NCI-H187 treated with DMSO at 0.1 percent for 48 hours (cell line): ENCODE data around the gene PALM.
"Not testable (repeated sequence)": the region's sequence is repeated elsewhere in the genome, so short reads cannot be mapped to it uniquely, and the experiment has no call there.

Experiments
- DNase-seq: peaks from one replicate; lab custom pipeline; 2025; lab: John Stamatoyannopoulos, UW

PALM gene

DNA sequence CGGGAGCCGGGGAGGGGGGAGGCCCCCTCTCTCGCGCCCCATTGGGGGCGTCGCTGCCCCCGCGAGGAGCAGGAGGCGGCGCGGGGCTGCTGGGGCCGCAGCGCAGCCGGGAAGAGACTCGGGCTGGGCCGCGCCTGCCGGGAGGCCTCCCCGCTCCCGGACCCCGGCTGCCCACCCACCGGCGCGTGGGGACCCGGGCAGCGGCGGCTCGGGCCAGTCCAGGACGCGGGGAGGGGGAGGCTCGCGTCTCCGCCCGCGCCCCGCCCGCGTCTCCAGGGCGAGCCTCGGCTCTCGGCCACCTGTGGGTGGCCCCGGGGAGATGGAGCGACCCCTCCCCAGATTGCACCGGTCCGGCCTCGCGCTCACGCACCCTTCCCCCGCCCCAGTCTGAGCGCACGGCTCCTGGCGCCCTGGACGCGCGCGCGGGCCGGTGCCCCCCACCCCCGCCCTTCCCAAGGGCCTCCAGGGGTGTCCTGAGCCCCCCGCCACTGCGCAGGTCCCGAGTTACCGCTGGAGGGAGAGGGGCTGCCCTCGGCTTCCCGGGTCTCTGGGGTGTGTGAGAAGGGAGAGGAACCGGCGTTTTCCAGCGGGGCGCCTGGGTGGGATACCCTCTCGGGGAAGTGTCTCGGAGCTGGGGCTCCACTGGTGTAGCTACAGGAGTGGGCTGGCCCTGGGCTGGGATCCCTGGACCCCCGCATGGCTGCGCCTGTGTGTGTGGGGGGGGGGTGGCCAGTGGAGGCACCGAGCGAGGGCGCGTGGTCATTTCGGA is 645 bp downstream of the PALM start:
- no peak for DNase-seq

DNA sequence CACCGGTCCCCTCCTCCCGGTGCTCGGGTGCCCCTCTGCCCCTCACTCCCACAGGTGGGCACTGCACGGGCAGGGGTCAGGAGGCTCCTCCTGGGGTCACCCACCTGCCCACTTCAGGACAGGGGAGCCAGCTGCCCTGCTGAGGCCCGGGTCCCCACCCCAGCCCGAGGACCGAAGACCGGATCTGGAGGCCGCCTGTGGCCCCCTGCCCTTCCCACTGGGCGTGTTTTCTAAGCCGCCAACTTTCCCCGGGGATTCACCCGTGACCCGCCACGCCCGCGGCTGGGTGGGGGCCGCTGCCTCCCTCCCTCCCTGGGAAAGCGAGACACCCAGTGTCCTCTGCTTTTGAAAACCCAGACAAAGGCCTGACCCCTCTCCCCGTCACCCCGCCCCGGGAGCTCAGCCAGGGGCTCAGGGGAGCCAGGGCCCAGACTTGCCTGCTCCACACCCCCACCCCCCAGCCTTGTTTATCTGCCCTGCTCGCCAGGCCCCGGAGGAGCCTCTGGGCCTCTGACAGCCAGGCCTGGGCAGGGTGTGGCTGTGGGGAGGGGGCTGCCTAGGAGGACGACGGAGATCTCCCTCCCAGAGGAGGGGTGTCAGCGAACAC is 1.3 kb downstream of the PALM start:
- DNase-seq: no peak

DNA sequence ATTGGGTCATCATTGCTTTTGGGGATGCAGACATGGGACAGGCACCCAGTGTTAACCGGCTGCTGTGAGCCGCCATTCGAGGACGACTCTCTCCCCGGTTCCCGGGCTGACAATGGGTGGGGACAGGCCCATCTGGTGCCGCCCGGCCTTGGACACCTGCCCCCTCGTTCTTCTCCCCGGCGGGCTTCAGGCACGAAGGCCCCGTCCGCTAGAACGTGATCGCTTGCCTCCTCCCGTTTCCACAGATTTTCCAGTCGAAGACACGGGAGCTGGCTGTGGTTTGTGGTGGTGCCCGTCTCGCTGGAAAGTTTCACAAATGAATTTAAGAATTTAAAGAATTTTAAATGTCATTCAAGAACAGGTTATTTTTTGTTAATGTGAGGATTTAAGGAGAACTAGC is 2.0 kb downstream of the PALM start:
- DNase-seq: no peak

DNA sequence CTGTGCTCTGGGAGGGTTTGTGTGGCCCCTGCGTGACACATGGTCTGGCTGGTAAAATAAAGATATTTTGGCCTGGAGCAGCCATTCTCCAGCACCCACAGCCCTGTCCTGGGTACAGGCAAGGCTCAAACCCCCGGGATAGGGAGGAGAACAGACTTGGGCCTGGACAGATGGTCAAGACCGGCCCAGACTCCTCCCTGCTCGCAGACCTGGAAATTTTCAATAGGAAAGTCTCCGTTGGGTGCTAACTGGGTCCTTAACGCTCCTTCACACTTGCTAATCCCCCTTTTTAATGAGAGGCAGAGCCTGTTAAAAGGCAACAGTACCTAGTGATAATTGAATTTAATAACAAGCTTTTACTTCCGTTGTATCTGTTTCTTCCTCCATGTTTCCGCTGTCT is 2.5 kb downstream of the PALM start:
- DNase-seq: no peak

DNA sequence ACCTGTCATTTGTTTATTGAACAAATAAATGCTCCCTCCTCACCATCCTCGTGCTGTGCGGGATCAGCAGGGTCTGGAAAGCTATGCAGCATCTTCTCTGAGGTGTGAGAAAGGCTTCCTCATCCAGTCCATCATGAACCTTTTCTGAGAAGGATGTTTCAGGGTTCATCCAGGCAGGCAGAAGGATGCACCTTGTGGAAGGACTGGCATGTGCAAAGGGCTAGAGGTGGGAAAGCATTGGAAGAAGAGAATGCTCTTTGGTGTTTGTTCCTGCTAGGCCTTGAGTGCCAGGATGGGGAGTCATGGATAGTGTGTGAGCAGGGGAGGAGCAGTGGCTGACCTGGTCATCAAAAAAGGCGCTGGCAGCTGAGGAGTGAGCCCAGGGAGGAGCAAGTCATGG is 6.6 kb downstream of the PALM start:
- no peak for DNase-seq

DNA sequence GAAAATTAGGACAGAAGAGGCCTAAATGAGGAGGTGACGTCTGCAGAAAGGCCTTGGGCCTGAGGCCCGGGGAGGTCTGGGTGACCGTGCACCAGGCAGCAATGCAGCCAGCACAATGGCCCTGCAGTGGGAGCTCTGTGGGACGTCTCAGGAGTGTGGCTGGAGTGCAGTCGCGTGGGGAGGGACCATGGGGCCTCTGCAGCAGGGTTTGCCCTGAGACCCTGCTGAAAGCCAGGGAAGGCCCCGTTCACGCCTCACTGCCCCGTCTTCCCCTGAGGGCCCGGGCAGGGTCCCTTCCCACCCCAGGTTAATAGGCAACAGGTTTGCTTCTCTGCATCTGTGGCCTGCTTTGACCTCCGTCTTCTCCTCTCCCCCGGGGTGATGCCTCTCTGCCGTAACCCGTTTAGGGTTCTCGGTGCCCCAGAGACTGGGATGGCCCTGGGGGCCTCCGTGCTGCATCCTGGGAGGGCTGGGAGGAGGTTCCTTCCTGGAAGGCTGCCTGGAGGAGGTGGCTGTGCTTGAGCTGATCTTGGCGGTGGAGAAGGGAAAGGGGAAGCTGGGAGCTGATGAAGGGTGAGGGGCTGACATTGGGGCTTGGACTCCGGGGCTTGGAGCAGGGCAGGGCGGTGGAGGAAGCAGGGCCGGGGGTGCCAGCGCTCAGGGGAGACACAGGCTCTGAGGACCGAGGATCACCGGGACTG is 9.7 kb downstream of the PALM start:
- DNase-seq: no peak

DNA sequence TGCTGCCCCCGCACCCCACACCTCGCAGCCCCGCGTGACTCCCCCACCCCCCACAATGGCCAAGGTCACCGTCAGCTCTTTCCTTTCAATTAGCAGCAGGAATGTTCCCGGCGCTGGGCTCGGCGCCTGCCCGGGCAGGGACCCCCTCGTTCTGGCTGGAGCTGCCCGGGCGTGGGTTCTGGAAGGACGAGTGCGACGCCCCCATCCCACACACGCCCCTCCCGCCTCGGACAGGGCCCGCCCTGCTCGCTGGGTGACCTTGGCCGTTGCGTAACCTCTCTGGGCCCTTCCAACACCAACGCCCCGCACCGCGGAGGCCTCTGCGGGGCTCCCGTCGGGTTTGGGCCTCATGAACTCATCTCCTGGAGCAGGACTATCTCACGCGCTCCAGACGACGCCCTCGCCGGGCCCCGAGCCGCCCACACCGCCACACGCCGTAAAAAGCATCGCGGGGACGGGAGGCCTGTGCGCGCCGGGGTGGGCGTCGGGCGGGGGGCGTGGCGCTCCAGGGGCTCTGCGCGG is 10.3 kb downstream of the PALM start:
- DNase-seq: no peak

DNA sequence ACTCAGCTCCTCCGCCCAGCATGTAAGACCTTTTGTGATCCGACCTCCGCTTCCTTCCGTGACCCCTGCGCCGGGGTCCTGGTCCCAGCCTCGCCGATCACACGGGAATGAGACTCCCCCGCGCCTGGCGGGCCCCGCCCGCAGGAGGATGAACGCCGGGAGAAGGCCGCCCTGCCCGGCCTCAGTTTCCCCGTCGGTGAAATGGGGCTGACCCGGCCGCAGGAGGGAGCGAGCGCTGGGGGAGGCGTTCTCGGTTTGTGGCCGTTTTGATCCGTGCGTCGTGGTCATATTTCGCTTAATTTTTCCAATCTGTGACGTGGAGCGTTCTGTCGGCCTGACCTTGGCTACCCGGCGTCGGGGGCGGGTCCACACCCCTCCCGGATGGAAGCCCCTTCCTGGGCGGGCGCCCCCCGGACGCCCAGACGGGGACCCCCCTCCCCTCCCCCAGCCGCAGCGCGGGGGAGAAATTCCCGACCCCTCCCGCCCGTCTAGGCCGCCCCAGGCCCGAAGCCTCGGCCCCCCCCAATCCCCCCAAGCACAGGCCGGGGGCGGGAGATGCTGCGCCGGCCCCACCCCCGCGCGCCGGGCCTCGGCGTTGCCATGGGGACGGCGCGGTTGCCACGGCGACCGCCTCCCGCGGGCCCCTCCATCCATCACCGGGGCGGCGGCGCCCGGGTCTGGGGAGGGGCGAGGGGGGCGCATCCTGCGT is 11.1 kb downstream of the PALM start:
- no peak for DNase-seq

DNA sequence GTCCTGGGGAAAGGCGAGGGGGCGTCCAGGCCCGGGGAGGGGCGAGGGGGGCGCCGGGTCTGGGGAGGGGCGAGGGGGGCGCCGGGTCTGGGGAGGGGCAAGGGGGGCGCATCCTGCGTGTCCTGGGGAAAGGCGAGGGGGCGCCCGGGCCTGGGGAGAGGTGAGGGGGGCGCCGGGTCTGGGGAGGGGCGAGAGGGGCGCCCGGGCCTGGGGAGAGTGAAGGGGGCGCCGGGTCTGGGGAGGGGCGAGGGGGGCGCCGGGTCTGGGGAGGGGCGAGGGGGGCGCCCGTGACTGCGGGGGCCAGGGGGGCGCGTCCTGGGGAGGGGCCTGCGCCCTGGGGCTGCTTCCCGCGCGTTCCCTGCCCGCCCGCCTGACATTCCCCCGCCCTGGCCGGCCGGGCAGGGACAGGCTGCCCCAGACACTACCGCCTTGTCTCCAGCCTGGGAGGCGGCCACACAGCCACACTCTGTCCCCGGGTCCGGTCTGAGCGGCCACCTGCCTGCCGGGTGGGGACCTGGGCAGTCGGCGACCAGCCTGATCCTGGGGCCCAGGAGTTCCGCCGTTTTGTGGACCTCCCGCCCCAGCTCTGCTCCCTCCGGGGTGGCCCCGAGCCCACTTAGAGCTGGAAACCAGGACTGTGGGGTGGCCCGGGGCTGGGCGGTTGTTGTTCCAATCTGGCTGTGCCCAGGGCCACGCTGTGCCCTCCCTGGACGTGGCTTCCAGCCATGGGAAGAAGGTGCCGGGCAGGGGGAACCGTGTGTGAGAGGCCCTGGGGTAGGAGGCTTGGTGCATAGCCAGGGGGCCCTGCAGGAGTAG is 11.8 kb downstream of the PALM start:
- no peak for DNase-seq

DNA sequence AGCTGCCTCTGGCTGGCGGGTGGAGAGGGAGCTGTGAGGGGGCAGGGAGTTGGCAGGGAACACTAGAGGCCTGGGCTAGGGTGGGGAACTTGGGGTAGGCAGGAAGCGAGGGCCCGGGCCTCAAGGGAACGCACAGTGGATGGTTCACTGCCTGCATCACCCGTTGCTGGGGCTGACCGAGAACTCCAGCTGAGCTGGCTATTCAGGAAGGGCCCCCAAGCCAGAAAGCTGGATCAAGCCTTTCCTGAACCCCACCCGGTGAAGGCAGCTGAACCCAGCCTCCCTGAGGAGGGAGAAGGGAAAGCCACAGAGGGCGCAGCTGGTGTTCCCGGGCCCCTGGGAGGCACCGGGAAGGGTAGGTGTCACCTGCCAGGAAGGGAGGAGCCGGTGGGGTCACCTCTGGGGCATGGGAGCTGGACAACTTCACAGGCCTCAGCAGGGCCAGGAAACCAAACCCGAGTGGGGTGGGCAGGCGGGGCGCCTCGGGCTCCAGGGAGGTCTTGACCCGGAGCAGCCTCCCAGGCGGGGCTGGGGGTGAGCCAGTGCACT is 13.9 kb downstream of the PALM start:
- no peak for DNase-seq

DNA sequence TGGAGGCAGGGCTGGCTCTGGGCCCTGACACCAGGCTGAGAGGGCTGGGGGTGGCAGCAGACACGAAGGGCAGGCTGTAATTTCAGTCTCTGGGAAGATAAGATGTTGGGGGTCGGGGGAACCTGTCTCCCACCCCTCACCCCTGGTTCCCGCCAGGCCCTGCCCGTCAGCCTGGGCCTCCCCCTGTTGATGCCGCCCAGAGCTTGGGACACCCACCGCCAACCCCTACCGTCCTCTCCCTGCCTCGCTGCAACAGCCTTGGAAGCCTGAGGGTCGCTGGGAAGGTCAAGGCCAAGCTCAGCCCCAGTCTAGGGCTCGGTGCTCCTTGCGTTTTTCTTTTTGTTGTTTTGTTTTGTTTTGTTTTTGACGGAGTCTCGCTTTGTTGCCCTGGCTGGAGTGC is 14.5 kb downstream of the PALM start:
- DNase-seq: no peak

DNA sequence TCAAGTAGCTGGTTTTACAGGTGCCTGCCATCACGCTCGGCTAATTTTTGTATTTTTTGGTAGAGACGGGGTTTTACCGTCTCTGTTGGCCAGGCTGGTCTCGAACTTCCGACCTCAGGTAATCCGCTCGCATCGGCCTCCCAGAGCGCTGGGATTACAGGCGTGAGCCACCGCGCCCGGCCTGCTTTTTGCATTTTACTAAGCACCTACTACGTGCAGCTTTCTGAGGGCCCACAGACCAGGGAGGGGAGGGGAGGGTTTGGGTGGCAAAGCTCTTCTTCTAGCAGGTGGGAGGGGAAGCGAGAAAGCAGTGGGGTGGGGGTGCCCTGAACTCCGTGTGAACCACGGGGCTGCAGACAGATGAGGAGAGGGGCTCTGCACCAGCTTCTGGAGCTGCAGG is 15.0 kb downstream of the PALM start:
- no peak for DNase-seq

DNA sequence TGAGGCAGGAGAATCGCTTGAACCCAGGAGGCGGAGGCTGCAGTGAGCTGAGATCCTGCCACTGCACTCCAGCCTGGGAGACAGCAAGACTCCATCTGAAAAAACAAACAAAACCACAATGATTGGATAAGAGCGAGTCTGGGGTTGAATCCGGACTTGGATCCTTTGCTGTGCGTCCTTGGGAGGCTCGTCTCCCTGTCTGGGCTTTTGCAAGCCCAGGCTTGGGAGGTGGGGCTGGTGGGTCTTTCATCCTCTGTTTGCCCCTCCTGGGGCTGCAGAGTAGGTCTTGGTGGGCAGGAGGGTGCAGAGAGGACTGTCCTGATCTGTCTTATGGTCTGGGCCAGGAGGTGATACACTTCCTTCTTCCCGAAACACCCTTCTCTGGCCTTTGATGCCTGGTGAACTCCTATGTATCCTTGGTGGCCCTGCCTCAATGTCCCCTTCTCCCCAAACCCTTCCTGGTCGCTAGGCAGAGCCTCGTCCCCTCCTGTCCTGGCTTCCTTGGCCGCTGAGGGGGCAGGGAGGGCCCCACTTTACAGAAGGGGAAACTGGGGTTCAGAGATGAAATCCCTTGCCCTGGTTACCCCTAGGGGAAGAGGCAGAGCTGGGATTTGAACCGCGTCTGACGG is 16.8 kb downstream of the PALM start:
- DNase-seq: no peak

DNA sequence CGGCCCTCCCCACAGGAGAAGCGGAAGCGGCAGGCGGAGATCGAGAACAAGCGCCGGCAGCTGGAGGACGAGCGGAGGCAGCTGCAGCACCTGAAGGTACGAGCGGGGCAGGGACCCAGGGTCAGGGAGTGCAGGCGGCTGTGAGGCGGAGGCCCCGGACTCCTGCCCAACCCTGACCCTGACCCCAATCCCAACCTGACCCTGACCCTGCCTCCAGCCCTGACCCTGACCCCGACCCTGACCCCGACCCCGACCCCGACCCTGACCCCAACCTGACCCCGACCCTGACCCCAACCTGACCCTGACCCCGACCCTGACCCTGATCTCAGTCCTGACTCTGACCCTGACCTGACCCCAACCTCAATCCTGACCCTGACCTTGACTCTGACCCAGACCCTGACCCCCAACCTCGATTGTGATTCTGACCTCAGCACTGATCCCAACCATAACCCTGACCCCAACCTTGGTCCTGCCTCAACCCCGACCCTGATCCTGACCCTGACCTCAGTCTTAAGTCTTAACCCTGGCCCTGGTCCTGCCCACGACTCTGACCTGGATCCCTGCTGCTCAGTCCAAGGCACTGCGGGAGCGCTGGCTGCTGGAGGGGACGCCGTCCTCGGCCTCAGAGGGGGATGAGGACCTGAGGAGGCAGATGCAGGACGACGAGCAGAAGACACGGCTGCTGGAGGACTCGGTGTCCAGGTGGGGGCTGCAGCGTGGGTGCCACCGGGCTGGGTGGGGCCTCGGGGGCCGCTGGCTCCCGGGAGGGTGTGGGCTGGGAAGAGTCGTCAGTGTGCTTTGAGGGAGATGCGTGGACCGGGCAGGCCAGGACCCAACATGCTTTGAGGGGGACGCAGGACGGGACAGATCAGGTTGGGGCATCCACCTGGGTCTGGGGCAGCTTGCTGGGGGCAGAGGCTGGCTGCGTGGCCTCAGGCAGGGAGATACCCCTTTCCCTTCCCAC is 18.5 kb downstream of the PALM start:
- no peak for DNase-seq

DNA sequence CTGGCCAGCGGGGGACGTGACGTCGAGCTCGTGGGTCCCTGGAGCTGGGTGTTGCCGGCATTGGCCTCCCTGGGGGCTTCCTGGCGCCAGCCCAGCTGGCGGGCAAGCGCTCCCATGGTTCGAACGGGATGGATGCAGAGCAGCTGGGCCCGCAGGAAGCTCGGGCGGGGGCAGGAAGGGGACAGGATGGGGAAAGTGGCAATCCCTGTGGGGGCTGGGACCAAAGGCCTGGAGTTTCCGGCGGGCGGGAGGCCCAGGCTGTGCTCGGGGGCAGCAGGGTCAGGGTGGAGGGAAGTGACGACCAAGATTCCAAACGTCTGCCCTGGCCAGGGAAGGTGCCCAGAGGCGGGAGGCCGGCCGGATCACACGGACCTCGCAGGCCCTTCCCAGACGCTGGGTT is 19.3 kb downstream of the PALM start:
- DNase-seq: no peak

DNA sequence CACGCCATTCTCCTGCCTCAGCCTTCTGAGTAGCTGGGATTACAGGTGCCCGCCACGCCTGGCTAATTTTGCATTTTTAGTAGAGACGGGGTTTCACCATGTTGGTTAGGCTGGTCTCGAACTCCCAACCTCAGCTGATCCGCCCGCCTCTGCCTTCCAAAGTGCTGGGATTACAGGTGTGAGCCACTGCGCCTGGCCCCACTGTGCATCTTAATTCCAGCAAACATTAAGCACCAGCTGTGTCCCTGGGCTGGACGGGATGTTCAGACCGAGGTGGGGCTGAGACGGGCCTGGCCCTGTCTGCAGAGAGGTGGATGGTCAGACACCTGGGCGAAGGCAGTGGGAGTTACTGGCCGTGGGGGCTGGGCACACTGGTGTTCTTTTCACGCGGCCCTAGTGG is 20.8 kb downstream of the PALM start:
- not testable (repeated sequence) for DNase-seq

DNA sequence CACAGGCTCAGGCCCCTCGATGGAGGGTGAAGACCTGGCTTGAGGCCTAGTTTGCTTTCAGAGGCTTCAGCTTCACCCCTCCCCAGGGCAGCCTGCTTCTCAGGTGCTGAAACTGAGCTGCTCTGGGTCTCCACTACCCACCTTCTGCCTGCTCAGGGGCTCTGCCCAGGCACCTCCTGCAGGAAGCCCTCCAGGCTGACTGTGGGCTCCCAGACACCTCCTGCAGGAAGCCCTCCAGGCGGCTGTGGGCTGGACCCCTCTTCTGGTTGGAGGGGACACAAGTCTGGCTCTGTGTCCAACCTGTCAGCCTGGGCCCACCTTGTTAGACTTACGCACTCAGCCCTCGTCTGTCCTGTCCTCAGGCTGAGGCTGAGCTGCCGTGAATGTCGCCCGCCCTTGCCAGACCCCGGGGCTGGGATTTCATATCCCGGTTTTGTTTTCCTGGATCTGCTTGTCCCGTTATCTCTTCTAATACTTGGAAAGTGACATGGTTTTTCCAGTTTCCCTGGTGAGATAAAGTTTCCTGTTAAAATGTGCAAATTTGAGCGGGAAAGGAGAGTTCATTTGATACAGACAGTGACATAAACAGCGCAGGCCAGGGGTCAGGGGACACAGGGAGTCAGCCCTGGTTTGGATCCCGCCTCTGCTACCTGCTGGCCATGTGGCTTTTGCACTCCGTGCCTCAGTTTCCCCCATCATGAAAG is 21.4 kb downstream of the PALM start:
- no peak for DNase-seq

DNA sequence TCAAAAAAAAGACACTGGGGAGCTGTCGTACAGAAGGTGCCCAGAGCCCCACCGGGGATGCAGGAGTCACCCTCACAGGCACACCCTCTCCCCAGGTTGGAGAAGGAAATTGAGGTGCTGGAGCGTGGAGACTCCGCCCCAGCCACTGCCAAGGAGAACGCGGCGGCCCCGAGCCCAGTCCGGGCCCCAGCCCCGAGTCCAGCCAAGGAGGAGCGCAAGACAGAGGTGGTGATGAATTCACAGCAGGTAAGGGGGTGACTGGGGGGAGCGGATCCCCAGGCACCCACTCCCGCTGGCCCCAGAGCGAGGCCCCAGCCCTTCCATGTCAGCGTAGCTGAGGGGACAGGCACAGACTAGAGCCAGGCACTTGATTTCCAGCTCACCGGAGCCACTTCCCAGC is 22.3 kb downstream of the PALM start:
- DNase-seq: no peak
